DMS153 treated with DMSO at 0.1 percent for 48 hours (cell line): ENCODE measurements around the gene SDK1.

Experiments used
- DNase-seq: peaks from one replicate; lab custom pipeline; 2025; ENCODE audit not compliant: unreplicated experiment; lab: John Stamatoyannopoulos, UW

Gene SDK1

GRCh38 chr7:3408814-3409595 lies 108.0 kb downstream of the SDK1 start:
- peak; percentile 70 for DNase-seq

GRCh38 chr7:3412871-3413270 lies 111.8 kb downstream of the SDK1 start:
- DNase-seq, result no peak

- peak; percentile 87 for DNase-seq
Observed at GRCh38 chr7:3415861-3416312, 114.8 kb downstream of the SDK1 start.

- no peak for DNase-seq
Observed at GRCh38 chr7:3416453-3416852, 115.4 kb downstream of the SDK1 start.

- no peak for DNase-seq
Observed at GRCh38 chr7:3425087-3425486, 124.0 kb downstream of the SDK1 start.

GRCh38 chr7:3426064-3426463 lies 125.0 kb downstream of the SDK1 start:
- no peak for DNase-seq

- no peak for DNase-seq
Observed at GRCh38 chr7:3427957-3428356, 126.9 kb downstream of the SDK1 start.

- DNase-seq, result no peak
Observed at GRCh38 chr7:3429981-3430380, 128.9 kb downstream of the SDK1 start.

GRCh38 chr7:3430588-3430987 lies 129.5 kb downstream of the SDK1 start:
- no peak for DNase-seq

- no peak for DNase-seq
Observed at GRCh38 chr7:3431306-3431705, 130.3 kb downstream of the SDK1 start.

GRCh38 chr7:3432911-3433310 lies 131.9 kb downstream of the SDK1 start:
- no peak for DNase-seq

- no peak for DNase-seq
Observed at GRCh38 chr7:3434611-3435010, 133.6 kb downstream of the SDK1 start.

GRCh38 chr7:3436112-3436511 lies 135.1 kb downstream of the SDK1 start:
- DNase-seq, result no peak

- DNase-seq, result no peak
Observed at GRCh38 chr7:3436746-3437145, 135.7 kb downstream of the SDK1 start.

- no peak for DNase-seq
Observed at GRCh38 chr7:3437467-3437866, 136.4 kb downstream of the SDK1 start.

- DNase-seq, result no peak
Observed at GRCh38 chr7:3438352-3438751, 137.3 kb downstream of the SDK1 start.

GRCh38 chr7:3439333-3440030 lies 138.4 kb downstream of the SDK1 start:
- DNase-seq, result no peak

- DNase-seq, result no peak
Observed at GRCh38 chr7:3440509-3440908, 139.5 kb downstream of the SDK1 start.

GRCh38 chr7:3443716-3444115 lies 142.7 kb downstream of the SDK1 start:
- no peak for DNase-seq

- no peak for DNase-seq
Observed at GRCh38 chr7:3446786-3447185, 145.7 kb downstream of the SDK1 start.

- DNase-seq, result no peak
Observed at GRCh38 chr7:3451701-3452100, 150.6 kb downstream of the SDK1 start.

- no peak for DNase-seq
Observed at GRCh38 chr7:3453398-3453797, 152.3 kb downstream of the SDK1 start.
